Smooth muscle cell (in vitro differentiated cells): Measurements from ENCODE around the gene SSBP3. TPM values are rescaled to one million over a fixed set of nuclear protein-coding genes. Genes with fewer than 3 reads are reported as not detected.

Experiments
- DNase-seq: peaks from one replicate; lab custom pipeline; 2025; ENCODE audit not compliant: unreplicated experiment; lab: John Stamatoyannopoulos, UW
- H2AFZ ChIP-seq: fragments of 200-600 bp; sonication (generic); 2 replicates; pipeline ENCODE4 v1.6.0; 2016; ENCODE audit warnings: antibody characterized with exemption, low read depth, mild to moderate bottlenecking
- H3F3A ChIP-seq: fragments of 200-600 bp; sonication (generic); 2 replicates; pipeline ENCODE4 v1.6.0; 2017; ENCODE audit warnings: antibody characterized with exemption, low read depth
- H3K27ac ChIP-seq: fragments of 200-600 bp; sonication (generic); 2 replicates; pipeline ENCODE4 v1.5.1; 2016; ENCODE audit warnings: low read depth, mild to moderate bottlenecking
- H3K27me3 ChIP-seq: fragments of 200-600 bp; sonication (generic); 2 replicates; pipeline ENCODE4 v1.6.1; 2016; ENCODE audit warnings: low read depth, mild to moderate bottlenecking
- H3K36me3 ChIP-seq: fragments of 200-600 bp; sonication (generic); 2 replicates; pipeline ENCODE4 v1.5.1; 2016; ENCODE audit warnings: low read depth
- H3K4me1 ChIP-seq: fragments of 200-600 bp; sonication (generic); 2 replicates; pipeline ENCODE4 v1.5.1; 2016; ENCODE audit warnings: low read depth
- H3K4me2 ChIP-seq: fragments of 200-600 bp; sonication (generic); 2 replicates; pipeline ENCODE4 v1.6.0; 2016; ENCODE audit warnings: mild to moderate bottlenecking
- H3K4me3 ChIP-seq: fragments of 200-600 bp; sonication (generic); 2 replicates; pipeline ENCODE4 v1.5.1; 2016; ENCODE audit warnings: mild to moderate bottlenecking
- H3K79me2 ChIP-seq: fragments of 200-600 bp; sonication (generic); 2 replicates; pipeline ENCODE4 v1.6.0; 2016; ENCODE audit warnings: low read depth, mild to moderate bottlenecking
- H3K9ac ChIP-seq: fragments of 200-600 bp; sonication (generic); 2 replicates; pipeline ENCODE4 v1.6.0; 2016; ENCODE audit warnings: low read depth
- H3K9me3 ChIP-seq: fragments of 200-600 bp; sonication (generic); replicated peaks from 2 replicates; pipeline ENCODE4 v1.5.1; 2016; ENCODE audit warnings: low read depth
- H4K20me1 ChIP-seq: fragments of 200-600 bp; sonication (generic); 2 replicates; pipeline ENCODE4 v1.6.0; 2016; ENCODE audit warnings: low read depth
- WGBS: methylation state at CpG from one replicate; pipeline ENCODE4 v1.1.7; 2016; ENCODE audit warnings: low lambda C conversion rate; 5-methylcytosine and 5-hydroxymethylcytosine counted together
- polyA plus RNA-seq: library from polyadenylated mRNA; unstranded; fragments of >200 nt; fragmentation: Nextera tagmentation; extraction: Ambion mirVana; gene quantifications from 2 replicates; pipeline ENCODE4 v1.2.1, GENCODE V29; 2016
- total RNA-seq: library from RNA; depleted of rRNA; stranded (reverse); fragments of >200 nt; gene quantifications from 2 replicates; pipeline ENCODE4 v1.2.3, GENCODE V29; 2014
- TF ChIP-seq, protein P1 (sequence below): fragments of 200-600 bp; sonication (generic); IDR thresholded peaks from 2 replicates; pipeline ENCODE4 v1.5.1; 2017; ENCODE audit warnings: borderline replicate concordance, mild to moderate bottlenecking, antibody characterized with exemption; ENCODE audit not compliant: insufficient read depth, poor library complexity, severe bottlenecking

SSBP3 gene
- total and polyA plus RNA-seq, 2 experiments from 2014 or later = 26.5 to 30.1 TPM

GRCh38 chr1:54289712-54290233, 116.4 kb downstream of the SSBP3 start:
- Histone ChIP-seq H3K36me3 (no peaks in the 10 kb centered on the region), H2AFZ (no peak overlapping the region), H3K27me3 (no peaks in the 10 kb centered on the region), H3K27ac (no peak overlapping the region), H3K4me3 (no peak overlapping the region), H3K9me3 (no peaks in the 10 kb centered on the region), H4K20me1 (peaks cover 99% of the 10 kb centered on the region), H3K4me2 (no peak overlapping the region), H3K79me2 (peaks cover 82% of the 10 kb centered on the region), H3K4me1 (peaks cover 49% of the 10 kb centered on the region), H3K9ac (no peak overlapping the region), H3F3A (peaks cover 6% of the 10 kb centered on the region)
- TF ChIP-seq, protein P1, sequence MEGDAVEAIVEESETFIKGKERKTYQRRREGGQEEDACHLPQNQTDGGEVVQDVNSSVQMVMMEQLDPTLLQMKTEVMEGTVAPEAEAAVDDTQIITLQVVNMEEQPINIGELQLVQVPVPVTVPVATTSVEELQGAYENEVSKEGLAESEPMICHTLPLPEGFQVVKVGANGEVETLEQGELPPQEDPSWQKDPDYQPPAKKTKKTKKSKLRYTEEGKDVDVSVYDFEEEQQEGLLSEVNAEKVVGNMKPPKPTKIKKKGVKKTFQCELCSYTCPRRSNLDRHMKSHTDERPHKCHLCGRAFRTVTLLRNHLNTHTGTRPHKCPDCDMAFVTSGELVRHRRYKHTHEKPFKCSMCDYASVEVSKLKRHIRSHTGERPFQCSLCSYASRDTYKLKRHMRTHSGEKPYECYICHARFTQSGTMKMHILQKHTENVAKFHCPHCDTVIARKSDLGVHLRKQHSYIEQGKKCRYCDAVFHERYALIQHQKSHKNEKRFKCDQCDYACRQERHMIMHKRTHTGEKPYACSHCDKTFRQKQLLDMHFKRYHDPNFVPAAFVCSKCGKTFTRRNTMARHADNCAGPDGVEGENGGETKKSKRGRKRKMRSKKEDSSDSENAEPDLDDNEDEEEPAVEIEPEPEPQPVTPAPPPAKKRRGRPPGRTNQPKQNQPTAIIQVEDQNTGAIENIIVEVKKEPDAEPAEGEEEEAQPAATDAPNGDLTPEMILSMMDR = no peak
- DNase-seq = no peak
- WGBS = 94% methylated on average over 6 of the region's 6 CpGs

- H3K27me3 ChIP-seq = no peaks in the 10 kb centered on the region
- no peaks in the 10 kb centered on the region for H3K36me3 ChIP-seq
- DNase-seq = no peak
- H3K4me2 ChIP-seq = peak overlapping the region; percentile 41
- peaks cover 6% of the 10 kb centered on the region for H3F3A ChIP-seq
- no peaks in the 10 kb centered on the region for H3K9me3 ChIP-seq
- H3K27ac ChIP-seq = peak overlapping the region; percentile 86
- peaks cover 50% of the 10 kb centered on the region for H3K4me1 ChIP-seq
- TF ChIP-seq, protein P1 = no peak
- peaks cover 78% of the 10 kb centered on the region for H3K79me2 ChIP-seq
- 49% methylated on average over 9 of the region's 9 CpGs for WGBS
- H3K9ac ChIP-seq = peak overlapping the region; percentile 73
- H2AFZ ChIP-seq = no peak overlapping the region
- peaks cover 98% of the 10 kb centered on the region for H4K20me1 ChIP-seq
- H3K4me3 ChIP-seq = no peak overlapping the region
Measured at GRCh38 chr1:54287801-54288211, 118.4 kb downstream of the SSBP3 start.

- Histone ChIP-seq H3K4me3 (no peak overlapping the region), H3K4me2 (peak overlapping the region; percentile 41), H3K27me3 (no peaks in the 10 kb centered on the region), H3K36me3 (no peaks in the 10 kb centered on the region), H2AFZ (no peak overlapping the region), H3K4me1 (peaks cover 50% of the 10 kb centered on the region), H4K20me1 (peaks cover 98% of the 10 kb centered on the region), H3K27ac (peak overlapping the region; percentile 86), H3K9me3 (no peaks in the 10 kb centered on the region), H3F3A (peaks cover 6% of the 10 kb centered on the region), H3K9ac (peak overlapping the region; percentile 73), H3K79me2 (peaks cover 78% of the 10 kb centered on the region)
- 43% methylated on average over 7 of the region's 8 CpGs for WGBS
- TF ChIP-seq, protein P1 = no peak
- DNase-seq = no peak
Measured at GRCh38 chr1:54287176-54287650, 119.0 kb downstream of the SSBP3 start.

GRCh38 chr1:54285815-54286345, 120.3 kb downstream of the SSBP3 start:
- H2AFZ ChIP-seq = no peak overlapping the region
- DNase-seq = no peak
- H3K36me3 ChIP-seq = no peaks in the 10 kb centered on the region
- peaks cover 75% of the 10 kb centered on the region for H3K79me2 ChIP-seq
- H3F3A ChIP-seq = no peaks in the 10 kb centered on the region
- H3K4me1 ChIP-seq = peaks cover 47% of the 10 kb centered on the region
- no peaks in the 10 kb centered on the region for H3K27me3 ChIP-seq
- H3K4me3 ChIP-seq = no peak overlapping the region
- TF ChIP-seq, protein P1 = no peak
- 95% methylated on average over 5 of the region's 5 CpGs for WGBS
- no peak overlapping the region for H3K27ac ChIP-seq
- no peak overlapping the region for H3K9ac ChIP-seq
- peak overlapping the region; percentile 51 for H3K4me2 ChIP-seq
- peaks cover 95% of the 10 kb centered on the region for H4K20me1 ChIP-seq
- no peaks in the 10 kb centered on the region for H3K9me3 ChIP-seq
